Measurements from ENCODE around the gene DHRSX.

DNA sequence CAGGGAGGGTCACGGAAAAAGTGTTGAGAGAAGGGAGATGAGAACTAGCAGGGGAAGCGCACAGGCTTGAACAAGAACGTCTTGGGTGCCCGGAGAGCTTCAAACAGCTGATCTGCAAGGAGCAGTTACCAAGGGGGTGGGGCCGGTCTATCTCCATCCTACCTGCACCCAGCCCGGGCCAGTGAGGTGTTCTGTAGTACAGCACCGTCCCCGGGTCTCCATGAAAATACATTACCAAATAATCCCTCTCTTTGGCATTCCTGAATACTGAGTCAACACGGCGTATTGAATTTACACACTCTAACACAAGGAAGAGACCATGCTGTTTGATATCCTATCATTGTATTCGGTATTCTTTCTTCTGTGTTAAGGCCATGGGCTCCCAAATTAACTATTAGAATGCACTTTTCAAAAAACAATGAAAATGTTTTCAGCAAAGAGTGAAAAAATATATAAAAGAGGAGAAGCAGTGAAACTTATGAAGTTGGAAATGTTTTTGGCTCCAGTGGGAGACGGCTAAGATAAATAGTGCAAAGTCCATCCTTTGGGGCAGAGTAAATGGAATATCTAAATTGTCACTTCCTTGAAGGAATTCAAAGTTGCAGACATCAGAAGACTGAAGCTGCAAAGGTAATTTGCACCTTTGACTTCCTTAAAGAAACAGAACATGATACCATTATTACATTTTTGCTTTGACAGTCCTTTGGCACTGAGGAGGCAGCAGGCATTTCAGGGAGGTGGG, 90.3 kb downstream of the DHRSX start:
- TF ChIP-seq, protein P1, sequence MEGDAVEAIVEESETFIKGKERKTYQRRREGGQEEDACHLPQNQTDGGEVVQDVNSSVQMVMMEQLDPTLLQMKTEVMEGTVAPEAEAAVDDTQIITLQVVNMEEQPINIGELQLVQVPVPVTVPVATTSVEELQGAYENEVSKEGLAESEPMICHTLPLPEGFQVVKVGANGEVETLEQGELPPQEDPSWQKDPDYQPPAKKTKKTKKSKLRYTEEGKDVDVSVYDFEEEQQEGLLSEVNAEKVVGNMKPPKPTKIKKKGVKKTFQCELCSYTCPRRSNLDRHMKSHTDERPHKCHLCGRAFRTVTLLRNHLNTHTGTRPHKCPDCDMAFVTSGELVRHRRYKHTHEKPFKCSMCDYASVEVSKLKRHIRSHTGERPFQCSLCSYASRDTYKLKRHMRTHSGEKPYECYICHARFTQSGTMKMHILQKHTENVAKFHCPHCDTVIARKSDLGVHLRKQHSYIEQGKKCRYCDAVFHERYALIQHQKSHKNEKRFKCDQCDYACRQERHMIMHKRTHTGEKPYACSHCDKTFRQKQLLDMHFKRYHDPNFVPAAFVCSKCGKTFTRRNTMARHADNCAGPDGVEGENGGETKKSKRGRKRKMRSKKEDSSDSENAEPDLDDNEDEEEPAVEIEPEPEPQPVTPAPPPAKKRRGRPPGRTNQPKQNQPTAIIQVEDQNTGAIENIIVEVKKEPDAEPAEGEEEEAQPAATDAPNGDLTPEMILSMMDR (IDR thresholded peaks at IDR 0.05; ENCODE audit: poor library complexity) = no peak
- TF ChIP-seq EZH2 (IDR thresholded peaks at IDR 0.05; ENCODE audit: borderline replicate concordance) (no peak), EZH2phosphoT487 (IDR thresholded peaks at IDR 0.05; ENCODE audit: low read depth, severe bottlenecking, unreplicated experiment) (no peak)
